ENCODE results near the gene NFATC2. TPM values are rescaled to one million over a fixed set of nuclear protein-coding genes. Genes with fewer than 3 reads are reported as not detected.

NFATC2 gene
- total and polyA plus RNA-seq, 8 donors, result 1.5 to 8.3 (median 4.3) TPM

GRCh38 chr20:51419646-51420045 lies 122.9 kb downstream of the NFATC2 start:
- DNase-seq, result no peak
- no peak for TF ChIP-seq CTCF (IDR thresholded peaks at IDR 0.05)

GRCh38 chr20:51419231-51419630 lies 123.3 kb downstream of the NFATC2 start:
- TF ChIP-seq CTCF (IDR thresholded peaks at IDR 0.05), result no peak
- Histone ChIP-seq H3K27ac (no peak overlapping the region), H3K4me3 (no peak overlapping the region), H3K9me3 (no peaks in the 10 kb centered on the region), H3K27me3 (no peaks in the 10 kb centered on the region), H3K4me1 (no peaks in the 10 kb centered on the region), H3K36me3 (no peaks in the 10 kb centered on the region)
- intact Hi-C loops (cut with DNase I), result no loop called here
- FAIRE-seq, result no peak
- WGBS, 2 donors, result 94 to 98% methylated on average over 2 of the region's 2 CpGs
- DNase-seq, result no peak
- ATAC-seq, result no peak

More at GRCh38 chr20:51419646-51420045, 122.9 kb downstream of the NFATC2 start:
- Histone ChIP-seq H3K9me3 (no peaks in the 10 kb centered on the region), H3K4me1 (no peaks in the 10 kb centered on the region), H3K36me3 (no peaks in the 10 kb centered on the region), H3K27ac (no peak overlapping the region), H3K4me3 (no peak overlapping the region), H3K27me3 (no peaks in the 10 kb centered on the region)
- intact Hi-C loops (cut with DNase I), result no loop called here
- ATAC-seq (no peak), FAIRE-seq (no peak)
- 91 to 94% methylated on average over 4 of the region's 4 CpGs for WGBS, 2 donors

- no peak overlapping the region for H3K4me3 ChIP-seq
- ATAC-seq (peak in 1 of 4 donors; percentile 36), FAIRE-seq (no peak), DNase-seq (no peak)
- H3K36me3 ChIP-seq, result no peaks in the 10 kb centered on the region
- TF ChIP-seq CTCF (IDR thresholded peaks at IDR 0.05), result no peak
- H3K9me3 ChIP-seq, result no peaks in the 10 kb centered on the region
- 85 to 97% methylated on average over 4 of the region's 4 CpGs for WGBS, 2 donors
- no peaks in the 10 kb centered on the region for H3K27me3 ChIP-seq
- intact Hi-C loops (cut with DNase I), result no loop called here
- no peak overlapping the region for H3K27ac ChIP-seq
- H3K4me1 ChIP-seq, result no peaks in the 10 kb centered on the region
These were observed 124.4 kb downstream of the NFATC2 start for GRCh38 chr20:51418137-51418529.

GRCh38 chr20:51417250-51418136 lies 125.0 kb downstream of the NFATC2 start:
- intact Hi-C loops (cut with DNase I), result no loop called here
- Histone ChIP-seq H3K4me3 (no peak overlapping the region), H3K27ac (no peak overlapping the region)

More at GRCh38 chr20:51417250-51418136, 125.0 kb downstream of the NFATC2 start:
- no peaks in the 10 kb centered on the region for H3K4me1 ChIP-seq
- DNase-seq (no peak), FAIRE-seq (no peak), ATAC-seq (no peak)
- H3K36me3 ChIP-seq, result no peaks in the 10 kb centered on the region
- WGBS, 2 donors, result 86% methylated on average over 21 of the region's 21 CpGs
- no peak for TF ChIP-seq CTCF (IDR thresholded peaks at IDR 0.05)
- H3K9me3 ChIP-seq, result no peaks in the 10 kb centered on the region
- H3K27me3 ChIP-seq, result no peaks in the 10 kb centered on the region

Measured in pancreas (tissue), 10 donors.